ENCODE results near the gene PCYT2.

Gene PCYT2

DNA sequence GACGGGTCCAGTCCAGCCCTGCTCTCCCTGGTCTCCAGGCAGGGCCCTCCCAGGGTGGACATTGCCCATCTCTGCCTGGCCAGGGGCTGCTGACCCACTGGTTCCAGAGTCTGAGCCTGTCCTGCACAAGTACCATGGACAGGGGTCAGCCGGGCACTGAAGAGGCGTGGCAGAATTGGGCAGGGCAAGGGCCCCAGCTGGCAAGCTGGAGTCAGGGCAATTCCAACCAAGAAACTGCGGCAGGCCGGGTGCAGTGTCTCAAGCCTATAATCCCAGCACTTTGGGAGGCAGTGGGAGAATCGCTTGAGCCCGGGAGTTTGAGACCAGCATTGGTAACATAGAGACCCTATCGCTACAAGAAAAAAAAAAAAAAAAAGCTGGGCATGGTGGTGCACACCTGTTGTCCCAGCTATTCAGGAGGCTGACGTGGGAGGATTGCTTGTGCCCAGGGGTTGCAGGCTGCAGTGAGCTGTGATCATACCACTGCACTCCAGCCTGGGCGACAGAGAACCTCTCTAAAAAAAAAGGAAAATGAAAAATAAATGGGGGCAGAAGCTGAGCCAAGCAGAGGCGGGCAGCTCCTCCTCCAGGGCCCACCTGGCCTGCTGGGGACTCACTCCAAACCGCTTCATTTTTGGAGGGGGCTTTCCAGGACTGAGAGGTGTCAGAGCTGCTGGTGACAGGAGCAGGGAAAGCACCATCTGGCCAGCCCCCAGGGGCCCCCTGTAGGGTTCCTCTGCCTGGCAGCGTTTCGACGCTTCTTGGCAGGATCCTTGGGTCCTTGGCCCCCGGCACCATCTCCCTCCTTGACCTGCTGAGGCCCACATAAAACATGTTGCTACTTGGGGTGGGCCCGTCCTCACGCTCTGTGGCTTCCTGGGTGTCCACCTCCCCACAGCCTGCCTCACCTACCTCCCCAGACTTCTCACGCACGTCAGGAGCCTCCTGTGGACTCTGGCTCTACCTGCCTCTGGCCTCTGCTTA lies 19.2 kb upstream of the PCYT2 start:
- DNase-seq: peak; percentile 41
- in situ Hi-C loops (cut with HindIII; ENCODE audit: low pct_ligation_motif_present, low pct_unique_long_range_greater_than_20kb, low sequenced_read_pairs): no loop called here

DNA sequence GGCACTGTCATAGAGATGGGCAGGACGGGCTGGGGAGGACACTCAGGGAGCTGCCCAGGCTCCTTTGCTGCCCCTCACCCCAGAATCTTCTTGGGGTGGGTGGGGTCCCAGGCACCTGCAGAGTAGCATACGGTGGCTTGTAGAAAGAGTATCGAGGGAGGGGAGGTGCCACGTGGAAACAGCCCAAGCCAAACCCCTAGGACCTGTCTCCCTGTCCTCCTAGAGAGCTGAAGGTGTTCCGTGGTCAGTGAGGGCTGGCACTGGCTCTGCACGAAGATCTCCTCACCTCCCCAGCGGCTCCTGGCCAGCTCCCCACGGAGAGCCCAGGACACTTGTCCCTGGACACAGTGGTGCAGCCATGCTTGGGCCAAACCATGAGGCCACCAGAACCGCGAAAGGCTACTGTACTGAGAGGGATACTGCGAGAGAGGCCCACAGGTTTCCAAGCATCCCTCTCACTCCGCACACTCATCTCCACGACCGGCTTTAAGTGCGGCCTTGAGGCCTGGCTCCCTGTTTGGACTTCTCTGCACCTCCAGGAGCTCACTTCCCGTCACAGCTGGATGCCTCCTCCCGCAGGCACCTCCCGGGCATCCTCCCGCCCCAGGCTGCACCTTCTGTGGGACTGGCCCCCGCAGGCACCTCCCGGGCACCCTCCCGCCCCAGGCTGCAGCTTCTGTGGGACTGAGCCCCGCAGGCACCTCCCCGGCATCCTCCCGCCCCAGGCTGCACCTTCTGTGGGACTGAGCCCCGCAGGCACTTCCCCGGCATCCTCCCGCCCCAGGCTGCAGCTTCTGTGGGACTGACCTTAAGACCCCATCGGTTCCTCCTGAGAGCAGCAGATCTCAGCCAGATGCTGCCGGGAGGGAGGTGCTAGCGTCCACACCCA lies 18.3 kb upstream of the PCYT2 start:
- no peak for DNase-seq
- in situ Hi-C loops (cut with HindIII; ENCODE audit: low pct_ligation_motif_present, low pct_unique_long_range_greater_than_20kb, low sequenced_read_pairs): no loop called here

DNA sequence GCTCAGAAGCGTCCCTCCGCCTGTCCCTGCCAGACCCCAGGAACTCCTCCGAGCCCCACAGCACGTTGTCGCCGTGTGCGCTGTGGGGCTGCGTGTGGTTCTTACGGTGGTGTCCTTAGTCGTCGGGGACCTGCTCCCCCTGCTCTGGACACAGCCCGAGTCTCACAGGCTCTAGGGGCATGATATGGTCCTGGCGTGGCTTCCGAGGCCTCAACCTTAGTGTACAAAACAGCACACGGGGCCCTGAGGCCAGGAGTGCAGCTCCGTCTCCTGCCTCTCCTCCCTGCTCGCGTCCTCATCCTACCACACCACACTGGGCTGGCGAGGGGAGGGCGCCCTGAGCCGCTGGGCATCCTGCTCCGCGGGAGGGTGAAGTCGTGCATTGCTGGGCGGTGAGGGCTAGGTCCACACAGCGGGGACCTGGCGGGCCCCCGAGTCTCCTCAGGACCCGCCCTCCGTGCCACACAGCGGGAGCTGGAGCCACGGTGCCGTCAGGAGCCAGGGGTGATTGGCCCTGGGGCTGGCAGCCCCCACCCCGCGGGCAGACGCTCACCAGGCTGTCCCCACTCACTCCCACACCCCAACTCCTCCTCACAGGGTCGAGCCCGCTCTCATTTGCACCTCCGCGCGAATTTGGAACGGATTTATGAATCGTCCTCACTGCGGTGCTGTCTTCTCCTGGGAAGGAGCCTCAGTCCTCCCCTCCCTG lies 17.5 kb upstream of the PCYT2 start:
- no peak for DNase-seq
- in situ Hi-C loops (cut with HindIII; ENCODE audit: low pct_ligation_motif_present, low pct_unique_long_range_greater_than_20kb, low sequenced_read_pairs): no loop called here

DNA sequence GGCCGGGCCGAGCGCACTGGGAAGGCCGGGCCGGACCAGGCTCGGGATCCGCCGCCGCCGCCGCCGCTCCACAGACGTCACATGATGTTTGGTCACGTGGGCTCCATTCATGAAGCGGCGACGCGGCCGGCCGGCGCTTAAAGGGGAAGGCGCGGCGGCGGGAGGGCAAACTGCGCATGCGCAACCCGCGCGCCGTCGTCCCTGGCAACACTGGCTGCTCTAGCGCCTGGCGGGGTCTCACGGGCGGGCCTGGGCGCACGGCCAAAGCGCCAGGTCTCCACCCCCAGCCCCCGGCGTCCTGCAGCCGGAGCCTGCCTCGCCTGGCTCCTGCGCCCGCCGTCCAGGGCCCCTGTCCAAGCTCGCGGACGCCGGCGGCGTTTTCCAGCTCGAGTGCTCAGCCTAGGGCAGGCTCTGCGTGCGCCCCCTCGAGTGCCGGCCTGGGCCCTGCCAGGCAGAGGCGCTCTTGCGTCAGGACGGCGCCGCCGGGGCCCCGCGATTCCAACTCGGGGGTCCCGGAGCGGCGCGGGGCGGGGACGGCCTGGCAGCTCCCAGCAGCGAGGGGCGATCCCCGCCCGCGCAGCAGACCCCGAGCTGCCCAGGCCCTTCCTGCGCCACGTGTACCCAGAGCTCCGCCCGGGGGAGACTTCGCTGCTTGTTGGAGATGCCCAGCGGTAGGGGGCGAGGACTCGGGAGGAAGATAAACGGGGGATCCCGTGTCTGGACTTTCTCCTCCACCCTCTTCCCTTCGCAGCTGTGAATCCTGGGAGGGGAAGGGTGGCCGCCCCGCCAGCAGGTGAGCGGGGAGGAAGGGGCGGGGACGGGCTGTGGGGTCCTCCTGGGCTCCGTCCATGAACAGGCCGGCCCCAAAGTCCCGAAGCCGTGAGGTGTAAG lies 16.7 kb upstream of the PCYT2 start, which contains the start of gene MAFG:
Gene MAFG, minus strand, starts transcription at position 83 of the 891 bp plus-strand sequence. CDS start 4,550 bp downstream, outside the sequence.
- in situ Hi-C loops (cut with HindIII; ENCODE audit: low pct_ligation_motif_present, low pct_unique_long_range_greater_than_20kb, low sequenced_read_pairs): no loop called here
- DNase-seq: peak; percentile 94

DNA sequence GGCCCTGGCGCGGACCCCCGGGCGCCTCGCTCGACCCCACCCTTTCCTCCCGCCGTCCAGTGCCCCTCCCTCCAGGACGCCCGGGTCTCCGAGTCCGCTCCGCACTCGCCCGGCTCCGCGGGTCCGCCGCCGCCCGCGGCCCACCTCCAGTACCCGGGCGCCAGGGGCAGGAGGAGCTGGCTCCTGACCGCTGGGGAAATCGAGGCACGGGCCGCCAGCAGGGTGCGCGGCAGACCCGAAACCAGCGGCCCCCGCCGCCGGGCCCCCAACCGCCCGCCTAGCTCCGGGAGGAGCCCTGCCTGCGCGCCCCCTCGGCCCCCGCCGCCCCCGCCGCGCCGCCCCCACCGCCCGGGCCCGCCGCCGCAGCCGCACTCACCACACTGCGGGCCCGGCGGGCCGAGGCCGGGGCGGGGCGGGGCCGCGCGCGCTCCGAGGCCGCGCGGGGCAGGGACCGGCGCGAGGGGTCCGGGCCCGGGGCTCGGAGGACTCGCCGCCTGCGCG lies 16.0 kb upstream of the PCYT2 start:
- in situ Hi-C loops (cut with HindIII; ENCODE audit: low pct_ligation_motif_present, low pct_unique_long_range_greater_than_20kb, low sequenced_read_pairs): no loop called here

DNA sequence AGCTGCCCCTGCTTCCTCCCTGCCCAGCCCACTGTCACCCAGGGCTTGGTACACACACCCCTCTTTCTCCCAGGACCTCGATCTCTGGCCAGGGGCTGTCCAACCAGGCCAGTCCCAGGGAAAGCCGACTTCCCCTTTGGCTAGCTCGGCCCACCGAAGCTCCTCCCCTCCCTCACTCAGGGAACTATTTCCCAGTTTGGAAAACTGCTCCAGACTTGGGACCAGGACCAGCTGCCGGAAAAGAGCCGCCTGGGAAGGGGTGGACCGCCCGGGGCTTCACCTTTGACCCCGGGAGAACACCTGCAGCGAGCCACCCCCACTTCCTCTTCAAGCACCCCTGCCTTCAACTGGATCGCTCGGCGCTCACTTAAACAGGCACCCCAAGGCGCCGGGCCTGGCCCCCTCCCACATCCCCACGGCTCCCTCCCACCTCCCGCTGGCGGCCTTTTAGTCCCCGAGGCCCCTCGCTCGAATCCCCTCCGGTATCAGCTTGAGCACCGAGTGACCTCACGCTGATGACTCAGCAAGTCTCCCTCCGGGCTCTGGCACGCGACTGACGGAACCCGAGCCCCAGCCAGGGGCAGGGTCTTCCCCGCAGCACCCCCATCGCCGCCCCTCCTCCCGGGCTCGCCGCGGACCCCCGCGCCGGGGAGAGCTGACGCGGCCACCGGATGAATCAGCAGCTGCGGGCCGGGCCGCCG lies 15.4 kb upstream of the PCYT2 start:
- peak; percentile 94 for DNase-seq

More for the DNA sequence above, 16.0 kb upstream of the PCYT2 start:
- no peak for DNase-seq

DNA sequence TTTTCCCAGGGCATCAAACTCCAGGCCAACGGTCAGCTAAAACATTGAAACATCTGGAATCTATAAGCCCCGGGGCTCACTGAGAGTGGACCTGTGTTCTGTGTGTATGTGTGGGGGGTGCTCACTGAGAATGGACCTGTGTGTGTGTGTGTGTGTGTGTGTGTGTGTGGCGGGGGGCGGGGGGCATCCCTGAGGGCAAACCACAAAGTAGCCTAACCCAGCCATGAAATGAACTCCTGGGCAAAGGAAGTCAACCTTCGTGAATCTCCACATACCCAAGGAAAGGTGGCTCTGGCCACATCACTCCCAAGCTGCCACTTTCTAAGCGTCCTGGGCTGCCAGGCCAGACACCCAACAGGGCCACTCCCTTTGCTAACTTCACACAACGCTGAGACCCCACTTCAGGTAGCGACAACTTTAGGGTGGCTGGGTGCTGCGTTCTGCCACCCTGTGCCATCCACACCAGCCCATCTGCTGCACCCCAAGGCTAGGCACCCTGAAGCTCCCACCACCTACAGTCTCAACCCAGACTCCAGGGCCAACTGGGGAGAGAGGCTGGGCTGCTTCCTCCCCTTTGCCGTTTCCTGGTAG lies 14.8 kb upstream of the PCYT2 start:
- DNase-seq: no peak
- in situ Hi-C loops (cut with HindIII; ENCODE audit: low pct_ligation_motif_present, low pct_unique_long_range_greater_than_20kb, low sequenced_read_pairs): no loop called here

More for the DNA sequence above, 15.4 kb upstream of the PCYT2 start:
- in situ Hi-C loops (cut with HindIII; ENCODE audit: low pct_ligation_motif_present, low pct_unique_long_range_greater_than_20kb, low sequenced_read_pairs): no loop called here

DNA sequence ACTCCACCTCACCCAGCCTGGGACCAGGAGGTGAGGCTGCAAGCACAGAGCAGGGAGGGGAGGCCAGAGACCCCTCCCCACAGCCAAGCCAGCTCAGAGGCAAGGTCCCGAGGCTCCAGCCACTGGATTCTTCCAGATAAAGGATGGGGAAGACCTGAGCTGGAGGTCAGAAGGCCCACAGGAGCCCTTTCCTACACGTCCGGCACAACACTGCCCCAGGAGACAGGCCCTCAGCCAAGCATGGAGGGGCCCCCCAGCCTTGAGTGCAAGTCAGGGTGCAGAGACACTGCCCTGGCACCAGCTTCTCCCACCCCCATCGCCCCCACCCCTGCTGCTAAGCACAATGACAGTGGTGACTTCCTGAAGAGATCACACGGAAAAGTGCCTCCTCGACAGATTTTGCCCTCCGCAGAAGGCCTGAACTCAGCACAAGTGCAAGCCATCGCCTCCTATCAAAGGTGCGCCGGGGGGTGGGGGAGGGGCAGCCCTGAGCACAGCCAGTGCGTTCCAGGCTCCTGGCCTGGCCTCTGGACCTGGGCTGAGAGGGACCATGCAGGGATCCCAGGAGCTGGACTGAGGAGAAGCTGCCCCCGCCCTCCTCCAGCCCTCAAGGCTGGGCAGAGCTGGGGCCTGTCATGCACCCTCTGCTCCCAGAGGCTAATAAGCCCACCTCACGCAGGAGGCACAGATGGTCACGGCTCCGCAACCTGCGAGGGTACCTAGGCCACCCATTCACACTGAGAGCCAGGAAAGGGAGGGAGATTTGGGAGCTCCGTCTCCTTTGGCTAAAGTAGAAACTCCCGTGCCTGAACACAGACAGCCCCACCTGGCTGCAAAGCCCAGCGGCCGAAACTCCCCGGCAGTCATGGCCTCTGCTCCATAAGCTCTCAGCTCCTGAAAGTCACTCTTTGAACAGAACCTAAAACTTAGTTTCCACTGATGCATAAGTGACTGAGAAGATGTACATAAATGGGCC lies 13.6 kb upstream of the PCYT2 start:
- in situ Hi-C loops (cut with HindIII; ENCODE audit: low pct_ligation_motif_present, low pct_unique_long_range_greater_than_20kb, low sequenced_read_pairs): no loop called here
- DNase-seq: no peak

DNA sequence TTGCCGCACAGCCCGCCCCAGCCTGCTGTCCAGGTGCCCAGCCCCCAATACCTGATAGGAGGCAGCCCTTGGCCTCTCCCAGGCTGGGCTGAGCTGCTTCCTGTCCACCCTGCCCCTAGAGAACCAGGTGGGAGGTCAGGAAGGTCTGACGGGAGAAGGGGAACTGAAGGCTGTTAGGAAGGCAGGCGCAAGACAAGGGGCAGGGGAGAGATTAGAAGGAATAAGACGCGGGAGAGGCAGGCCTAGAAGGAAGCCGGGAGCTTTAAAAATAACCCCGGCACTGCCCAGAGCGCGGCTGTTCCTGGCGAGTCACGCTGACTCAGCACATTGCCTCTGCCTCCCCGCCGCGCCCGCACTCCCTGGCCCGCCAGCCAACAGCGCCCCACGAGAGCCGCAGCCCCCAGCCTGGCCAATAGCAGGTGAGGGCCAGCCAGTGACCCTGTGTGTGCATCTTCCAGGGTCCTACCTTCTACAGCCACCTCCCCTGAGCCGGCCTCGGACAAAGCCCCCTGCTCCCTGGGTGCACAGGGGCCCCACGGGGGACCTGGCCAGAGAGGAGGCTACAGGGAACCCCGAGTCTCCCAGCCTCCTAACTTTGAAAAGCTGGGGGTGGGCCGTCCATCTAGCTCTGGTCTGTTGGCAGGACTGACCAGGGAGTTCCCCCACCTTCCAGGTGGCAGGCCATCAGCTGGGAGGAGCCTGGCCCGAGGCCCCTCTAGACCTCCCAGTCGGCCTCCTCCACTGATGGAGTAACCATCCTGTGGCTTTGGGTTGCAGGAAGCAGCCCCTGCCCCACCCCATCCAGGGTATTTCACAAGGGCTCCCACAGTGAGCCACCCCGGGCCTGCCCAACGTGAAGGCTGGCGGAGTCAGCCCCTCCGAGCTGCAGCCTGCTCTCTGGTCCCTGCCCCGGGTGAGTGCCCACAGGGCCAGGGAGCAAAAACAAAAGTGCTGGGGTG lies 12.4 kb upstream of the PCYT2 start:
- in situ Hi-C loops (cut with HindIII; ENCODE audit: low pct_ligation_motif_present, low pct_unique_long_range_greater_than_20kb, low sequenced_read_pairs): no loop called here
- peak; percentile 79 for DNase-seq

DNA sequence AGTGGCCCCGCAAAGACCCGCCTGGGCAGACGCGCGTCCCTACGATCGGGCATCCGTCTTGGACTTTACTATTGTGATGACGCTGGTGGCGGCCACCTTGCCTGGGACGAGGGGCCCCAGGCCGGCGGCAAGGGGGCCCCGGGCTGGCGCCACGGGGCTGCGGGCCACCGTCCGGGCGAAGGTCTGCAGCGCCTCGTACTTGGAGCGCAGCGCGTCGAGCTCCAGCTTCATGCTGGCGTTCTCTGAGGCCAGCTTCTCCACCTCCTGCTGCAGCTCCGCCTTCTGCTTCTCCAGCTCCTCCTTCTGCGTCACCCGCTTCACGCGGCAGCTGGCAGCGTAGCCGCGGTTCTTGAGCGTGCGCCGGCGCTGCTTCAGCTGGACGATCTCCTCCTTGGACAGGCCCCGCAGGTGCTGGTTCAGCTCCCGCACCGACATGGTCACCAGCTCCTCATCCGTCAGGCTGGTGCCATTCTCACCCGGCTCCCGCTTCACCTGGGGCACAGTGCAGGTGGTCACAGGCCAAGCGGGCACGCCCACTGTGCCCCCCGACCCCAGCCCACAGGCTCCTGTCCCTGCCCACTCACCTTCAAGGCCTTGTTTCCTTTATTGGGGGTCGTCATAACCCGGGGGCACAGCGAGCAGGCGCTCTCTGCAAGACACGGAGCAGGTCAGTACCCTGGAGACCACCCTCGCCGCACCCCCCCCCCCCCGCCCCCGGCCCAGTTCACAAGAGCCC lies 11.5 kb upstream of the PCYT2 start:
- no peak for DNase-seq
- in situ Hi-C loops (cut with HindIII; ENCODE audit: low pct_ligation_motif_present, low pct_unique_long_range_greater_than_20kb, low sequenced_read_pairs): no loop called here

DNA sequence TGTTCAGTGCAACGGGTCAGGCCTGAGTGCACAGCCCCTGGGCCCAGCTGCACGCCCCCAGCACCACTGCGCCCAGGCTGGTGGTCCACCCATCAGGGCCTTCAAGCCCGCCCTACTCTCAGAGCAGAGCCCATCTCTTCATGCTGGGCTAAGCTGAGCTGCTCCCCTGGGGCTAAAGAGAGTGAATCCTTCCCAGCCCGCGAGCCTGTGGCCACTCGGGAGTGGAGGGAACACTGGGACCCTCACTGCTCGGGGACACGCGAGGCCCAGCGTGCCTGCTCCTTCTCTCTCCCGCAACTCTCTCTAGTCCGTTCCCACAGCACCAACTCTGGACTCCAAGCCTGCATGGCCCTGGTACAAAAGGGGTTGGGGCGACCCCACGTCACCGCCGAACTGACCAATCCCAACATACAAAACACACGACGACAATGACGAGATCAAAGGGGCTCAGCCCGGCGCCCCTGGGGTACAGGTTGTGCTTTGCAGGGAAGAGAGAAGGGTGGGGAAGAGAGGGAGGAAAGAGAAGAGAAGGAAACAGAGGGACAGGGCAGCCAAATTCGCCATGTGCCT lies 10.9 kb upstream of the PCYT2 start:
- in situ Hi-C loops (cut with HindIII; ENCODE audit: low pct_ligation_motif_present, low pct_unique_long_range_greater_than_20kb, low sequenced_read_pairs): no loop called here
- no peak for DNase-seq

DNA sequence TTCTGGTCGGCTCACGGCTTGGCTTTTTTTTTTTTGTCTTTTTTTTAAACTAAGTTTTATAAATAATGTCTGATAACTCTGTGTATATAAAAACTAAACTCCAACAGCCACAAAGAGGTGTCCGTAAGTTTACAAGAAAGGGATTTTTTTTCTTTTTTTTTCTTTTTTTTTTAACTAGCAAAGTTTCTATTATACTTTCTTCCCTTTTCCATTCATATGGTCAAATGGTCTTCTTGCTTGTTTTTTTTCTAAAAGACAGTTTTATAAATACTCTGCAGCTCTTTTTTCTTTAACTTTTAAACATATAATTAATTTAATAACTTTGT lies 10.3 kb upstream of the PCYT2 start:
- DNase-seq: no peak
- in situ Hi-C loops (cut with HindIII; ENCODE audit: low pct_ligation_motif_present, low pct_unique_long_range_greater_than_20kb, low sequenced_read_pairs): no loop called here

DNA sequence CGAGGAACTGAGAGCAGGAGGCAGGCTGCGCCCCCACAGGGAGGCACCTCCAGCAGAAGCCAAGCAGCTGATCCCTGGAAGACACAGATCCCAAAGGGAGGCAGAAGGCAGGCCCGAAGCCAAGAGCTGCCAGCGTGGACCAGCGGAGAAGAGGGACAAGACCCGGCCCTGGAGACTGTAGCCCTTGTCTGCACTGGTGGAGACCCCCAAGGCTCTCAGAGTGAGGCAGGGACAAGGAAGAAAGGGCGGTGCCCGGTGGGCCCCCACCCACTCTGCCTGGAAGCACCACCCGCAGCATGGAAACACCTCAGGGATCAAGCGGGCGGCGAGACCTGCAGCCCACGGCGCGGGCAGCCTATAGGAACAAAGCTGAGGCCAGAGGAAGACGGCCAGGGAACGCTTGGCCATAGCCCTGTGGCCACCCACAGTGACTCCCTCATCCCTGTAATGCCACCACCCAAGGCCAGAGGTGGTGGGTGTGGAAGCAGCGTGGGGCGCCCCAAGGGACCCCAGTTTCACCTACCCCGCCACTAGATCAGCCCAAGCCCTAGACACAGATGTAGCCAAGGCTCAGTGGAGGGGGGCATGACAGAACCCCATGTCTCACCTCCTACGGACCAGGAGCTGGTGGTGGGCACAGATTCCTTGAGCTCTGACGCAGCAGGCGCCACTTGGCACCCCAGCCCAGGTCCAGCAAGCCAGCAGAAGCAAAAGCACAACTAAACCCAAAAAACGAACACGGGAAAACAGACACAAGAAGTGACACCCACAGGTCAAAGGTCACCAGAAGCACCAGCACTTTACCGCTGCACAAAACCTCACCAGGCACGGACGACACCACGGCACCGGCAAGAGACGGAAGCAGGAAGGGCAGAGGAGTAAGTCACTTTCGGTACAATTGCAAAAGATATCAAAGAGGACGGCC lies 9.7 kb upstream of the PCYT2 start:
- in situ Hi-C loops (cut with HindIII; ENCODE audit: low pct_ligation_motif_present, low pct_unique_long_range_greater_than_20kb, low sequenced_read_pairs): no loop called here
- DNase-seq: no peak
